ENCODE results near the gene IGFBP5. TPM values are rescaled to one million over a fixed set of nuclear protein-coding genes. Genes with fewer than 3 reads are reported as not detected.

The IGFBP5 gene
- total RNA-seq, 1 experiment from 2014 or later, result not detected

GRCh38 chr2:216649574-216649973, 45.8 kb downstream of the IGFBP5 start:
- no peaks in the 10 kb centered on the region for H3K36me3 ChIP-seq (ENCODE audit: insufficient read depth, low read length)
- H3K9me2 ChIP-seq (replicated peaks; ENCODE audit: insufficient read depth, low read length), result no peaks in the 10 kb centered on the region
- H2AFZ ChIP-seq (ENCODE audit: low read length), result no peak overlapping the region
- no peak overlapping the region for H3K4me2 ChIP-seq (ENCODE audit: low read depth, low read length, poor library complexity, severe bottlenecking)
- H3K27me3 ChIP-seq (ENCODE audit: low read length), result no peaks in the 10 kb centered on the region
- no peak overlapping the region for H3K9ac ChIP-seq (ENCODE audit: low read length)
- no peak overlapping the region for H3K27ac ChIP-seq (ENCODE audit: low read length)
- no peaks in the 10 kb centered on the region for H3K4me1 ChIP-seq (ENCODE audit: low read length)
- no peaks in the 10 kb centered on the region for H3K9me3 ChIP-seq (ENCODE audit: low read length)
- no peak overlapping the region for H3K4me3 ChIP-seq (ENCODE audit: low read length)
- H3K79me2 ChIP-seq (ENCODE audit: low read length), result no peaks in the 10 kb centered on the region
- no peaks in the 10 kb centered on the region for H4K20me1 ChIP-seq (ENCODE audit: insufficient read depth, low read depth, low read length)
- DNase-seq, result no peak

- no peaks in the 10 kb centered on the region for H3K9me2 ChIP-seq (replicated peaks; ENCODE audit: insufficient read depth, low read length)
- H3K9me3 ChIP-seq (ENCODE audit: low read length), result no peaks in the 10 kb centered on the region
- no peaks in the 10 kb centered on the region for H3K36me3 ChIP-seq (ENCODE audit: insufficient read depth, low read length)
- no peak overlapping the region for H3K4me2 ChIP-seq (ENCODE audit: low read depth, low read length, poor library complexity, severe bottlenecking)
- H2AFZ ChIP-seq (ENCODE audit: low read length), result no peak overlapping the region
- no peaks in the 10 kb centered on the region for H3K27me3 ChIP-seq (ENCODE audit: low read length)
- no peak overlapping the region for H3K9ac ChIP-seq (ENCODE audit: low read length)
- no peak overlapping the region for H3K27ac ChIP-seq (ENCODE audit: low read length)
- no peaks in the 10 kb centered on the region for H4K20me1 ChIP-seq (ENCODE audit: insufficient read depth, low read depth, low read length)
- H3K79me2 ChIP-seq (ENCODE audit: low read length), result no peaks in the 10 kb centered on the region
- no peaks in the 10 kb centered on the region for H3K4me1 ChIP-seq (ENCODE audit: low read length)
- no peak overlapping the region for H3K4me3 ChIP-seq (ENCODE audit: low read length)
- no peak for DNase-seq
Observed at GRCh38 chr2:216648105-216648504, 47.2 kb downstream of the IGFBP5 start.

GRCh38 chr2:216646116-216646515, 49.2 kb downstream of the IGFBP5 start:
- Histone ChIP-seq H3K27me3 (ENCODE audit: low read length) (no peaks in the 10 kb centered on the region), H3K4me2 (ENCODE audit: low read depth, low read length, poor library complexity, severe bottlenecking) (no peak overlapping the region), H3K79me2 (ENCODE audit: low read length) (no peaks in the 10 kb centered on the region), H3K36me3 (ENCODE audit: insufficient read depth, low read length) (no peaks in the 10 kb centered on the region), H2AFZ (ENCODE audit: low read length) (no peak overlapping the region), H3K9me2 (replicated peaks; ENCODE audit: insufficient read depth, low read length) (no peaks in the 10 kb centered on the region), H3K4me1 (ENCODE audit: low read length) (no peaks in the 10 kb centered on the region), H4K20me1 (ENCODE audit: insufficient read depth, low read depth, low read length) (no peaks in the 10 kb centered on the region), H3K9ac (ENCODE audit: low read length) (no peak overlapping the region), H3K9me3 (ENCODE audit: low read length) (no peaks in the 10 kb centered on the region), H3K4me3 (ENCODE audit: low read length) (no peak overlapping the region), H3K27ac (ENCODE audit: low read length) (no peak overlapping the region)
- DNase-seq, result no peak

- Histone ChIP-seq H4K20me1 (ENCODE audit: insufficient read depth, low read depth, low read length) (no peaks in the 10 kb centered on the region), H3K79me2 (ENCODE audit: low read length) (no peaks in the 10 kb centered on the region), H3K9me2 (replicated peaks; ENCODE audit: insufficient read depth, low read length) (no peaks in the 10 kb centered on the region), H3K4me1 (ENCODE audit: low read length) (no peaks in the 10 kb centered on the region), H3K4me2 (ENCODE audit: low read depth, low read length, poor library complexity, severe bottlenecking) (no peak overlapping the region), H3K27ac (ENCODE audit: low read length) (no peak overlapping the region), H2AFZ (ENCODE audit: low read length) (no peak overlapping the region), H3K9me3 (ENCODE audit: low read length) (no peaks in the 10 kb centered on the region), H3K27me3 (ENCODE audit: low read length) (no peaks in the 10 kb centered on the region), H3K9ac (ENCODE audit: low read length) (no peak overlapping the region), H3K4me3 (ENCODE audit: low read length) (no peak overlapping the region), H3K36me3 (ENCODE audit: insufficient read depth, low read length) (no peaks in the 10 kb centered on the region)
- DNase-seq, result no peak
Observed at GRCh38 chr2:216645636-216645950, 49.8 kb downstream of the IGFBP5 start.

- DNase-seq, result no peak
- Histone ChIP-seq H3K9ac (ENCODE audit: low read length) (no peak overlapping the region), H2AFZ (ENCODE audit: low read length) (no peak overlapping the region), H3K27ac (ENCODE audit: low read length) (no peak overlapping the region), H3K9me3 (ENCODE audit: low read length) (no peaks in the 10 kb centered on the region), H3K79me2 (ENCODE audit: low read length) (no peaks in the 10 kb centered on the region), H3K4me1 (ENCODE audit: low read length) (no peaks in the 10 kb centered on the region), H4K20me1 (ENCODE audit: insufficient read depth, low read depth, low read length) (no peaks in the 10 kb centered on the region), H3K27me3 (ENCODE audit: low read length) (no peaks in the 10 kb centered on the region), H3K36me3 (ENCODE audit: insufficient read depth, low read length) (no peaks in the 10 kb centered on the region), H3K4me3 (ENCODE audit: low read length) (no peak overlapping the region), H3K4me2 (ENCODE audit: low read depth, low read length, poor library complexity, severe bottlenecking) (no peak overlapping the region), H3K9me2 (replicated peaks; ENCODE audit: insufficient read depth, low read length) (no peaks in the 10 kb centered on the region)
Observed at GRCh38 chr2:216644842-216645635, 50.3 kb downstream of the IGFBP5 start.

GRCh38 chr2:216643986-216644659, 51.2 kb downstream of the IGFBP5 start:
- H3K27me3 ChIP-seq (ENCODE audit: low read length), result no peaks in the 10 kb centered on the region
- H3K9ac ChIP-seq (ENCODE audit: low read length), result no peak overlapping the region
- no peaks in the 10 kb centered on the region for H4K20me1 ChIP-seq (ENCODE audit: insufficient read depth, low read depth, low read length)
- no peak overlapping the region for H3K4me3 ChIP-seq (ENCODE audit: low read length)
- no peak overlapping the region for H3K4me2 ChIP-seq (ENCODE audit: low read depth, low read length, poor library complexity, severe bottlenecking)
- H3K9me2 ChIP-seq (replicated peaks; ENCODE audit: insufficient read depth, low read length), result no peaks in the 10 kb centered on the region
- DNase-seq, result no peak
- no peaks in the 10 kb centered on the region for H3K36me3 ChIP-seq (ENCODE audit: insufficient read depth, low read length)
- H3K79me2 ChIP-seq (ENCODE audit: low read length), result no peaks in the 10 kb centered on the region
- H3K4me1 ChIP-seq (ENCODE audit: low read length), result no peaks in the 10 kb centered on the region
- no peak overlapping the region for H3K27ac ChIP-seq (ENCODE audit: low read length)
- no peaks in the 10 kb centered on the region for H3K9me3 ChIP-seq (ENCODE audit: low read length)
- no peak overlapping the region for H2AFZ ChIP-seq (ENCODE audit: low read length)

- Histone ChIP-seq H3K9ac (ENCODE audit: low read length) (no peak overlapping the region), H3K36me3 (ENCODE audit: insufficient read depth, low read length) (no peaks in the 10 kb centered on the region), H3K4me1 (ENCODE audit: low read length) (peaks cover 6% of the 10 kb centered on the region), H3K79me2 (ENCODE audit: low read length) (no peaks in the 10 kb centered on the region), H3K27ac (ENCODE audit: low read length) (no peak overlapping the region), H2AFZ (ENCODE audit: low read length) (no peak overlapping the region), H3K4me2 (ENCODE audit: low read depth, low read length, poor library complexity, severe bottlenecking) (no peak overlapping the region), H3K9me2 (replicated peaks; ENCODE audit: insufficient read depth, low read length) (no peaks in the 10 kb centered on the region), H4K20me1 (ENCODE audit: insufficient read depth, low read depth, low read length) (no peaks in the 10 kb centered on the region), H3K4me3 (ENCODE audit: low read length) (no peak overlapping the region), H3K27me3 (ENCODE audit: low read length) (no peaks in the 10 kb centered on the region), H3K9me3 (ENCODE audit: low read length) (no peaks in the 10 kb centered on the region)
- DNase-seq, result no peak
Observed at GRCh38 chr2:216637472-216637871, 57.9 kb downstream of the IGFBP5 start.

GRCh38 chr2:216636551-216637450, 58.5 kb downstream of the IGFBP5 start:
- Histone ChIP-seq H2AFZ (ENCODE audit: low read length) (no peak overlapping the region), H4K20me1 (ENCODE audit: insufficient read depth, low read depth, low read length) (no peaks in the 10 kb centered on the region), H3K4me3 (ENCODE audit: low read length) (no peak overlapping the region), H3K9me3 (ENCODE audit: low read length) (no peaks in the 10 kb centered on the region), H3K27me3 (ENCODE audit: low read length) (no peaks in the 10 kb centered on the region), H3K27ac (ENCODE audit: low read length) (no peak overlapping the region), H3K4me1 (ENCODE audit: low read length) (peaks cover 6% of the 10 kb centered on the region), H3K9me2 (replicated peaks; ENCODE audit: insufficient read depth, low read length) (no peaks in the 10 kb centered on the region), H3K9ac (ENCODE audit: low read length) (no peak overlapping the region), H3K36me3 (ENCODE audit: insufficient read depth, low read length) (no peaks in the 10 kb centered on the region), H3K4me2 (ENCODE audit: low read depth, low read length, poor library complexity, severe bottlenecking) (no peak overlapping the region), H3K79me2 (ENCODE audit: low read length) (no peaks in the 10 kb centered on the region)
- DNase-seq, result no peak

All from Karpas-422 (cell line).